Globus pallidus (tissue), 1 donor: ENCODE measurements around the gene CPEB3.
"Not testable (repeated sequence)": the region's sequence is repeated elsewhere in the genome, so short reads cannot be mapped to it uniquely, and the experiment has no call there.

Source experiments
- DNase-seq: peaks from one replicate; pipeline ENCODE4 v3.0.0-alpha.2; 2015; ENCODE audit warnings: low spot score

CPEB3 gene

GRCh38 chr10:92267343-92267742 lies 23.5 kb downstream of the CPEB3 start:
- DNase-seq: no peak

- DNase-seq: no peak
Measured at GRCh38 chr10:92265687-92266258, 25.1 kb downstream of the CPEB3 start.

GRCh38 chr10:92264249-92264648 lies 26.6 kb downstream of the CPEB3 start:
- DNase-seq: no peak

DNA sequence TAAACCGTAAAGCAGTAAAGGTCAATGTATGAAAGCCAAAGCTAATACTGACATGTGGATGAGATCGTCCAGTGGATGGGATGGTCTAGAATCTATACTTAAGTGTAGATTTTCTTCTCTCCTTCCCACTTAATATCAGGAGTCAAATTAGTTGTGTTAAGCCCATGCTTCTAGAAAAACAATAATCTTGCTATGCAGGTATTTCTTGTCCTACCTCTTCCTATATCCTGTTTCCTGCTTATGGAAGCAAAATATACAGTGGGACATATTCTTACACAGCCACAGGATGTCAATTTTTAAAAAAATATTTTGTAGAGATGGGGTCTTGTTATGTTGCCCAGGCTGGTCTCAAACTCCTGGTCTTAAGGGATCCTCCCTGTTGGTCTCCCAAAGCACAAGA lies 27.5 kb downstream of the CPEB3 start:
- DNase-seq: no peak

- no peak for DNase-seq
Measured at GRCh38 chr10:92248566-92248965, 42.3 kb downstream of the CPEB3 start.

DNA sequence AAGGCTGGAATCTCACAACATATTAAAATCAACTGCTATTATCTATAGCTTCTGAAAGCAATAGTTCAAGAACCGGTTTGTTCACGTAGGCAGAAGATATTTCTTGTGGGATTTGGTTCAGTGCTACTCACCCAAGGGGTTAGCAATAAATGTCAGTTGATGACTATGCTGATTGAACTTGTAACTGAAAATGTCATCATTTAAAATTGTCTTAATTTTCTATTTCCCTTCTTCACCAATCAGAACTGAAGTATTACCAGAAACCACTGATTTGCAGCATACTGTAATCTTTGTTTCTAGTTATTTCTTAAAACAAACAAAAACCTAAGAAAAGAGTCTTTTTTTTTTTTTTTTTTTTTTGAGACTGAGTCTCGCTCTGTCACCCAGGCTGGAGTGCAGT lies 46.1 kb downstream of the CPEB3 start:
- DNase-seq: no peak

- DNase-seq: peak; percentile 87
Measured at GRCh38 chr10:92242910-92243671, 47.8 kb downstream of the CPEB3 start.

GRCh38 chr10:92242380-92242779 lies 48.5 kb downstream of the CPEB3 start:
- DNase-seq: peak; percentile 22

GRCh38 chr10:92241501-92241900 lies 49.4 kb downstream of the CPEB3 start:
- no peak for DNase-seq

DNA sequence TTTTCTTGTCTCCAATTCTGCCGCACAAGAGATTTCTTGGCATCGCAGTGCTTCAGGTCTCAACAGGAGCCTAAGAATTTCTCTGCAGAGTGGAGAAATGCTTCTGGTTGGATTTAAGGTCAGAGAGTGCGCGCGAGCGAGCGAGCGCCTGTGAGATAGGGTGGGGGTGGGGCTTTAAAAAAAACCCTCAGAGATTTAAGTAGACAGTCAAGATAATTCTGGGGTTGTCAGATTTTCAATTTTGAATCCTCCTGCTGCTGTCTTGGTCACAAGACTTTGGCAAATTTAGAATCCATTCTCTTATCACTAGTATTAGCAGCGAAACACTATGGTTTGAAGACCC lies 49.7 kb downstream of the CPEB3 start:
- peak; percentile 69 for DNase-seq

- peak; percentile 92 for DNase-seq
Measured at GRCh38 chr10:92240289-92241157, 50.4 kb downstream of the CPEB3 start.

GRCh38 chr10:92239600-92240288 lies 51.1 kb downstream of the CPEB3 start:
- peak; percentile 61 for DNase-seq

- peak; percentile 24 for DNase-seq
Measured at GRCh38 chr10:92239151-92239599, 51.7 kb downstream of the CPEB3 start.

DNA sequence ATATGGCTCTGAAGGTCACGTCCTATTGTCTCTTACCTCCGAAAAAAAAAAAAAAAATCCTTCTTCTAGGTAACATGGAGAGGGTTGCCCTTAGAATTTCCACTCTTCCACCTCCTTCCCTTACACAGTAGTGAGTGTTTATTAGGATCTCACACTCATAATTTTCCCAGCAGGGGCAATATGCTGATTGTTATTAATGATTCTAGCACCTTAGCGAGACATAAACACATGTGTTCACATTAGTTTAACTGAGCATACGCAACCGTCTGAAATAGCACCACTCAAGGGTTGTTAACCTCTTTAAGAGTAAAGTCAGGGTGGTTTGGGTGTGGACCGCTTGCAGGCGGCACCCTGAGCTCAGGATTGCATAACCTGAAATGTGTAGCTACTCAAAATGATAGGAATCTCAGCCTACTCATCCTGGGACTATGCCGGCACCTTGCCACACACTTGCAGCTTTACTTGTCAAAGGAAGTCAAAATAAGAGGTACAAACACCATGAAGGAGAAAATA lies 52.2 kb downstream of the CPEB3 start:
- DNase-seq: peak; percentile 23

GRCh38 chr10:92238054-92238585 lies 52.8 kb downstream of the CPEB3 start:
- DNase-seq: peak; percentile 36

GRCh38 chr10:92231196-92231595 lies 59.7 kb downstream of the CPEB3 start:
- DNase-seq: no peak

DNA sequence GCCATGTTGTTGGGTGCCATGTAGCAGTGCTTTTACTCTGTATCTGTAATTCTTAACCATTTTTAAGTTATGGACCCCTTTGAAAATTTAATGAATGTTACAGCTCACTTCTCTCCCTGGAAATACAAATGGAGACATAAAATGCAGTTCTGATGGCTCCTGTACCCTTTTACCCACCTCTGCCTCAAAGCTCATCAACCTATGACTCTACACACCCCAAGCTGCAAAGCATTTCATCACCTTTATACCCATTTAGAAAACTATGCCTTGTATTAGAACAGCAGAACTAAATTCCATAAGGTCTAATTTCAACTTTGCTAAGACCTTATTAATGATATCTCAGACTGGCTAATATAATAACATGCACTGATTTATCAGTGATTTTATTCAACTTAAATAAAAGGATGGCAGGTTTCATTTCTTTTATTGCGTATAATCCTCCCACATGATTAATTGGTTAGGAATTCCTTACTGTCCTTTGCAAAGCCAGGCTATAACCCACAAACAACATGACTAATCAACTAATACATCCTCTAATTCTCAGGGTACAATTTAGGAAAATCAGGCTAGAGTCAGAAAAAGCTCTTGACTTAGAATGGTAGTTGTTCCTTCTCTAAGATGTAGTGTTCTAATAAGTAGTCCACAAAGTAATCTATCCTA lies 68.1 kb downstream of the CPEB3 start:
- DNase-seq: no peak

DNA sequence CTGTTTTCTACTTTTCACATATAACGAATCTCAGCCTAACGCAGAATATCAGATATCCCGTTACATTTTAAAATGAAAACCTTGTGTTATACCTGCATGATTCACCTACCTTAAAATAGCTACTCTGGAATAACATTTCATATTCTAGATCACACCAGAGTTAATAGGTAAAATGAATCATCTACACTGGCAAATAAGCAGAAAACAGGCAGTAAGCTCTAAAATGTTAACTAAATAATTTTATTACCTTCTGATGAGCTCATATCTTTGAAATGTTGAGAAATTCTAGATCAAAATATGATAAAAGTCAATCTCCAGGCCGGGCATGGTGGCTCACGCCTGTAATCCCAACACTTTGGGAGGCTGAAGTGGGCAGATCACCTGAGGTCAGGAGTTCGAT lies 71.3 kb downstream of the CPEB3 start:
- no peak for DNase-seq

GRCh38 chr10:92218569-92218968 lies 72.3 kb downstream of the CPEB3 start:
- no peak for DNase-seq

- DNase-seq: not testable (repeated sequence)
Measured at GRCh38 chr10:92216608-92217007, 74.3 kb downstream of the CPEB3 start.

GRCh38 chr10:92215222-92215621 lies 75.7 kb downstream of the CPEB3 start:
- DNase-seq: not testable (repeated sequence)
